EL (cell line): Measurements from ENCODE around the gene VMP1.
A peak's percentile ranks its signal among the peaks of the same experiment; 100 is the strongest.
"Not testable (repeated sequence)": the region's sequence is repeated elsewhere in the genome, so short reads cannot be mapped to it uniquely, and the experiment has no call there.

Source experiments
- DNase-seq: peaks from one replicate; pipeline ENCODE4 v3.0.0-alpha.2; 2016

The VMP1 gene

GRCh38 chr17:59873414-59873813 is 166.0 kb downstream of the VMP1 start:
- DNase-seq = not testable (repeated sequence)

GRCh38 chr17:59874376-59874775 is 166.9 kb downstream of the VMP1 start:
- DNase-seq = no peak

- DNase-seq = no peak
These were observed 168.7 kb downstream of the VMP1 start for GRCh38 chr17:59876107-59876506.

GRCh38 chr17:59877965-59878364 is 170.5 kb downstream of the VMP1 start:
- DNase-seq = no peak

GRCh38 chr17:59878624-59879023 is 171.2 kb downstream of the VMP1 start:
- DNase-seq = no peak

- no peak for DNase-seq
These were observed 177.4 kb downstream of the VMP1 start for GRCh38 chr17:59884861-59885260.

GRCh38 chr17:59888145-59888750 is 180.8 kb downstream of the VMP1 start:
- no peak for DNase-seq

GRCh38 chr17:59890720-59891119 is 183.3 kb downstream of the VMP1 start:
- DNase-seq = peak; percentile 38
